OCI-LY3 (cell line): ENCODE measurements around the gene SNX30.

Source experiments
- EZH2phosphoT487 ChIP-seq: fragments of 200-600 bp; shearing (Covaris generic); IDR thresholded peaks from 2 replicates; pipeline ENCODE4 v1.6.1; 2018; ENCODE audit warnings: antibody characterized with exemption, mixed run types, low read depth
- TF ChIP-seq, protein P1 (sequence below): fragments of 200-600, 300-600 bp; sonication (generic); IDR thresholded peaks from 2 replicates; pipeline ENCODE4 v1.5.1; 2014; ENCODE audit warnings: antibody characterized with exemption, low read length, low read depth

DNA sequence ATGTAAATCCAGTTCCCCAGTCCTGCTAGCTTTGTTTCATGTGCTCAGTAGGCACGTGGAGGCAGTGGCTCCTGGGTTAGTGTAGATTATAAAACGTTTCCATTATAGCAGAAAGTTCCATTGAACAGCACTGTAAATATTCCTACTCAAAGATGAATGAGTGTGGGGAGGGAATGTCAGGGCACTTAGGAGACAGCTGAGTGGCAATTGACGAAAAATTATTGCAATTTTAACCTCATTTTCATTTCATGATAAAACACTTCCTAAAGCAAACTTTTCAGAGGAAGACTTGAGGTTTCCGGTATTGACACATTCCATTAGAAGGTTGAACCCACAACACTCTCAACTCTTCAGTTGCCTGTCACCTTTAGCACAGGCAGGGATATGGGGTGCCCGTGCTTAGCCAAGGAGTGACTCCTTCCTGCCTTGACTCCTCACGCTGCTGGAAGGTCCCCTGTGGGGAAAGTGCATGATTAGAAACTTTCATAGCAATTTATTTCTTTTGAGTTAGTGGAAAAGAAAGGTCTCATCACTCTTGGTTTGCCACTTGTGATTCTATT is 98.9 kb downstream of the SNX30 start:
- TF ChIP-seq, protein P1, sequence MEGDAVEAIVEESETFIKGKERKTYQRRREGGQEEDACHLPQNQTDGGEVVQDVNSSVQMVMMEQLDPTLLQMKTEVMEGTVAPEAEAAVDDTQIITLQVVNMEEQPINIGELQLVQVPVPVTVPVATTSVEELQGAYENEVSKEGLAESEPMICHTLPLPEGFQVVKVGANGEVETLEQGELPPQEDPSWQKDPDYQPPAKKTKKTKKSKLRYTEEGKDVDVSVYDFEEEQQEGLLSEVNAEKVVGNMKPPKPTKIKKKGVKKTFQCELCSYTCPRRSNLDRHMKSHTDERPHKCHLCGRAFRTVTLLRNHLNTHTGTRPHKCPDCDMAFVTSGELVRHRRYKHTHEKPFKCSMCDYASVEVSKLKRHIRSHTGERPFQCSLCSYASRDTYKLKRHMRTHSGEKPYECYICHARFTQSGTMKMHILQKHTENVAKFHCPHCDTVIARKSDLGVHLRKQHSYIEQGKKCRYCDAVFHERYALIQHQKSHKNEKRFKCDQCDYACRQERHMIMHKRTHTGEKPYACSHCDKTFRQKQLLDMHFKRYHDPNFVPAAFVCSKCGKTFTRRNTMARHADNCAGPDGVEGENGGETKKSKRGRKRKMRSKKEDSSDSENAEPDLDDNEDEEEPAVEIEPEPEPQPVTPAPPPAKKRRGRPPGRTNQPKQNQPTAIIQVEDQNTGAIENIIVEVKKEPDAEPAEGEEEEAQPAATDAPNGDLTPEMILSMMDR = no peak
- TF ChIP-seq EZH2phosphoT487 = no peak
